K562 (cell line): ENCODE data around the gene SNTG2.

Experiments used
- CTCF ChIP-seq, 3 experiments: IDR thresholded peaks in 2 of 3; conservative IDR thresholded peaks in 1 of 3; 2 replicates each; pipeline ENCODE4 v1.5.1; 2011 to 2012; ENCODE audit warnings: low read length in 3 of 3, mild to moderate bottlenecking in 3 of 3, control low read depth in 2 of 3, improper control_type of control experiment in 1 of 3, inconsistent platforms in 1 of 3, low read depth in 1 of 3, mixed read lengths in 1 of 3, moderate library complexity in 1 of 3; ENCODE audit not compliant: insufficient read depth in 2 of 3
- E2F1 ChIP-seq: sonication (generic); formaldehyde crosslinking; IDR thresholded peaks from 2 replicates; pipeline ENCODE4 v1.8.1; 2023; ENCODE audit warnings: mild to moderate bottlenecking, missing genetic modification reagents, moderate library complexity
- EZH2 ChIP-seq: IDR thresholded peaks from 2 replicates; pipeline ENCODE4 v1.6.1; 2012; ENCODE audit warnings: low read depth, mild to moderate bottlenecking, inconsistent platforms, low read length, borderline replicate concordance
- JUN ChIP-seq, 2 experiments: sonication (generic) in 1 of 2; formaldehyde crosslinking in 1 of 2; IDR thresholded peaks; 2 replicates each; pipeline versions ENCODE4 v1.6.1 to v1.8.0; 2012 to 2022; ENCODE audit warnings: borderline replicate concordance in 2 of 2, mild to moderate bottlenecking in 2 of 2, improper control_type of control experiment in 1 of 2, low read depth in 1 of 2, low read length in 1 of 2, missing genetic modification reagents in 1 of 2
- MBD2 ChIP-seq: sonication (generic); IDR thresholded peaks from 2 replicates; pipeline ENCODE4 v1.6.1; 2016; ENCODE audit warnings: low read depth, borderline replicate concordance
- PHF21A ChIP-seq: fragments of 450-650 bp; IDR thresholded peaks from 2 replicates; pipeline ENCODE4 v1.6.1; 2017; ENCODE audit warnings: low read depth, borderline replicate concordance
- POLR2AphosphoS5 ChIP-seq: IDR thresholded peaks from 2 replicates; pipeline ENCODE4 v1.6.1; 2011; ENCODE audit warnings: mild to moderate bottlenecking, low read depth, low read length, moderate library complexity; ENCODE audit not compliant: control insufficient read depth, insufficient read depth
- ZFX ChIP-seq: sonication (generic); formaldehyde crosslinking; IDR thresholded peaks from 2 replicates; pipeline ENCODE4 v1.8.0; 2022; ENCODE audit warnings: mild to moderate bottlenecking, missing genetic modification reagents, moderate library complexity
- TF ChIP-seq, protein P1 (sequence below): fragments of 450-650 bp; conservative IDR thresholded peaks from 2 replicates; pipeline ENCODE4 v1.6.1; 2016; ENCODE audit warnings: missing genetic modification characterization, low read depth, mild to moderate bottlenecking, control low read depth, missing compliant biosample characterization
- TF ChIP-seq, protein P2 (sequence below): IDR thresholded peaks from 3 replicates; pipeline ENCODE4 v1.6.1; 2011; ENCODE audit warnings: borderline replicate concordance, mild to moderate bottlenecking, moderate library complexity; ENCODE audit not compliant: insufficient read length; ENCODE audit errors: extremely low read depth

DNA sequence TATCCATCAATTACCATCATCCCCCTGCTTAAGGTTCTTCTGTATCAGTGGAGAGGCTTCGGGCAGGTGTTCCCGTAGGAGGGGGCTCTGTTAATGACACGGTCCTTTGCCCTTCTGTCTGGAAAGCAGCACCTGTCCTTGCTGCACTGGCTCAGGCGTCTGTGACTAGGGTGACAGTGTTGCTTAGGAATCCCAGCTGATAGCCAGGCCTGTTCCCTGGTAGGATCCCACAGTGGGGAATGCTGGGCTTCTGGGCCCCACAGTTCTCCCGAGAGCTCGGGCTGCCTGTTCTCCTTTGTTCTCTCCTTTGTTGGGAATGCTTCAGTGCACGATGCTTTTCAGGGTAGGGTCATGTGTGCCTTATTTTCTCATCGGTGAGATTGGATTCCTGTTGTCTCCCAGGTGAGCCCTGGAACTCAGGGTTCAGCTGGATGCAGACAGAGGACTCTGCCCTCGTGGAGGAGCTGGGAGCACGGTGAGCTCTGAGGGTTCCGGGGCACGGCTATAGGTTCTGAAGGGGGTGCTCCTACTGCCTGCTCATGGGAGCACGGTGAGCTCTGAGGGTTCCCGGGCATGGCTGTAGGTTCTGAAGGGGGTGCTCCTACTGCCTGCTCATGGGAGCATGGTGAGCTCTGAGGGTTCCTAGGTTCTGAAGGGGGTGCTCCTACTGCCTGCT, 9.6 kb downstream of the SNTG2 start:
- no peak for TF ChIP-seq ZFX (CRISPR knock-in tag)
- TF ChIP-seq, protein P1, sequence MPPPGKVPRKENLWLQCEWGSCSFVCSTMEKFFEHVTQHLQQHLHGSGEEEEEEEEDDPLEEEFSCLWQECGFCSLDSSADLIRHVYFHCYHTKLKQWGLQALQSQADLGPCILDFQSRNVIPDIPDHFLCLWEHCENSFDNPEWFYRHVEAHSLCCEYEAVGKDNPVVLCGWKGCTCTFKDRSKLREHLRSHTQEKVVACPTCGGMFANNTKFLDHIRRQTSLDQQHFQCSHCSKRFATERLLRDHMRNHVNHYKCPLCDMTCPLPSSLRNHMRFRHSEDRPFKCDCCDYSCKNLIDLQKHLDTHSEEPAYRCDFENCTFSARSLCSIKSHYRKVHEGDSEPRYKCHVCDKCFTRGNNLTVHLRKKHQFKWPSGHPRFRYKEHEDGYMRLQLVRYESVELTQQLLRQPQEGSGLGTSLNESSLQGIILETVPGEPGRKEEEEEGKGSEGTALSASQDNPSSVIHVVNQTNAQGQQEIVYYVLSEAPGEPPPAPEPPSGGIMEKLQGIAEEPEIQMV (tag): no peak
- TF ChIP-seq MBD2: no peak
- TF ChIP-seq CTCF (IDR thresholded peaks at IDR 0.05 in 2 of 3, conservative IDR thresholded peaks at IDR 0.05 in 1 of 3; ENCODE audit: insufficient read depth in 2 of 3, low read depth in 1 of 3, low read length in 3 of 3): no peak
- TF ChIP-seq POLR2AphosphoS5: no peak
- TF ChIP-seq E2F1 (CRISPR knock-in tag): no peak
- TF ChIP-seq JUN (IDR thresholded peaks at IDR 0.05; ENCODE audit: borderline replicate concordance, low read depth, low read length): no peak
- no peak for TF ChIP-seq JUN (CRISPR knock-in tag; IDR thresholded peaks at IDR 0.05; ENCODE audit: borderline replicate concordance)
- no peak for TF ChIP-seq PHF21A
- TF ChIP-seq, protein P2, sequence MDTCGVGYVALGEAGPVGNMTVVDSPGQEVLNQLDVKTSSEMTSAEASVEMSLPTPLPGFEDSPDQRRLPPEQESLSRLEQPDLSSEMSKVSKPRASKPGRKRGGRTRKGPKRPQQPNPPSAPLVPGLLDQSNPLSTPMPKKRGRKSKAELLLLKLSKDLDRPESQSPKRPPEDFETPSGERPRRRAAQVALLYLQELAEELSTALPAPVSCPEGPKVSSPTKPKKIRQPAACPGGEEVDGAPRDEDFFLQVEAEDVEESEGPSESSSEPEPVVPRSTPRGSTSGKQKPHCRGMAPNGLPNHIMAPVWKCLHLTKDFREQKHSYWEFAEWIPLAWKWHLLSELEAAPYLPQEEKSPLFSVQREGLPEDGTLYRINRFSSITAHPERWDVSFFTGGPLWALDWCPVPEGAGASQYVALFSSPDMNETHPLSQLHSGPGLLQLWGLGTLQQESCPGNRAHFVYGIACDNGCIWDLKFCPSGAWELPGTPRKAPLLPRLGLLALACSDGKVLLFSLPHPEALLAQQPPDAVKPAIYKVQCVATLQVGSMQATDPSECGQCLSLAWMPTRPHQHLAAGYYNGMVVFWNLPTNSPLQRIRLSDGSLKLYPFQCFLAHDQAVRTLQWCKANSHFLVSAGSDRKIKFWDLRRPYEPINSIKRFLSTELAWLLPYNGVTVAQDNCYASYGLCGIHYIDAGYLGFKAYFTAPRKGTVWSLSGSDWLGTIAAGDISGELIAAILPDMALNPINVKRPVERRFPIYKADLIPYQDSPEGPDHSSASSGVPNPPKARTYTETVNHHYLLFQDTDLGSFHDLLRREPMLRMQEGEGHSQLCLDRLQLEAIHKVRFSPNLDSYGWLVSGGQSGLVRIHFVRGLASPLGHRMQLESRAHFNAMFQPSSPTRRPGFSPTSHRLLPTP: no peak
- TF ChIP-seq EZH2: no peak
